Endodermal cell (in vitro differentiated cells): ENCODE data around the gene CELF4. TPM values are rescaled to one million over a fixed set of nuclear protein-coding genes. Genes with fewer than 3 reads are reported as not detected.

ENCODE experiments used
- DNase-seq: peaks from one replicate; pipeline ENCODE4 v3.0.0-alpha.2; 2017
- H3K27ac ChIP-seq: 2 replicates; pipeline ENCODE4 v1.5.1; 2013; ENCODE audit warnings: mild to moderate bottlenecking, low read depth, low read length, moderate library complexity
- H3K27me3 ChIP-seq: 2 replicates; pipeline ENCODE4 v1.6.1; 2013; ENCODE audit warnings: mild to moderate bottlenecking, low read length, moderate library complexity; ENCODE audit not compliant: insufficient read depth, control insufficient read depth, poor library complexity, severe bottlenecking
- H3K36me3 ChIP-seq: 2 replicates; pipeline ENCODE4 v1.7.0; 2013; ENCODE audit warnings: mild to moderate bottlenecking, low read length, moderate library complexity; ENCODE audit not compliant: control insufficient read depth, insufficient read depth
- H3K4me1 ChIP-seq: one replicate; pipeline ENCODE4 v1.7.0; 2013; ENCODE audit warnings: low read length; ENCODE audit not compliant: control insufficient read depth, insufficient read depth
- H3K4me3 ChIP-seq: 2 replicates; pipeline ENCODE4 v1.5.1; 2013; ENCODE audit warnings: mild to moderate bottlenecking, low read length, moderate library complexity
- H3K9ac ChIP-seq: 2 replicates; pipeline ENCODE4 v1.6.1; 2013; ENCODE audit warnings: mild to moderate bottlenecking, low read length, moderate library complexity; ENCODE audit not compliant: poor library complexity, severe bottlenecking; ENCODE audit errors: extremely low read depth
- H3K9me3 ChIP-seq: 2 replicates; pipeline ENCODE4 v1.6.1; 2013; ENCODE audit warnings: mild to moderate bottlenecking, low read length, moderate library complexity; ENCODE audit not compliant: control insufficient read depth
- H3K27ac Mint-ChIP-seq: 2 replicates; pipeline ENCODE4 v1.8.0; 2020; ENCODE audit warnings: mixed read lengths
- H3K27me3 Mint-ChIP-seq: 2 replicates; pipeline ENCODE4 v1.8.0; 2021; ENCODE audit warnings: mild to moderate bottlenecking, mixed read lengths; ENCODE audit not compliant: insufficient read depth
- H3K36me3 Mint-ChIP-seq: 2 replicates; pipeline ENCODE4 v1.8.0; 2020; ENCODE audit warnings: low read depth, mixed read lengths
- H3K4me1 Mint-ChIP-seq: 2 replicates; pipeline ENCODE4 v1.8.0; 2020; ENCODE audit warnings: mixed read lengths
- H3K4me3 Mint-ChIP-seq: 2 replicates; pipeline ENCODE4 v1.8.0; 2020; ENCODE audit warnings: mild to moderate bottlenecking, moderate library complexity, mixed read lengths
- H3K9me3 Mint-ChIP-seq: 2 replicates; pipeline ENCODE4 v1.8.0; 2020; ENCODE audit warnings: mild to moderate bottlenecking, mixed read lengths
- WGBS, 2 experiments: methylation state at CpG; one replicate each; pipeline versions ENCODE4 v1.1.5 to v1.1.7; 2013; ENCODE audit warnings: missing lambda C conversion rate in 2 of 2, mixed read lengths in 1 of 2; ENCODE audit not compliant: insufficient coverage in 1 of 2, insufficient read length in 1 of 2; 5-methylcytosine and 5-hydroxymethylcytosine counted together
- total RNA-seq, 2 donors: library from RNA; stranded (reverse); fragmentation: NEBNext Ultra II Directional in 1 of 2; extraction: Animal tissue kit (Norgen Biotek cat#: 25700) in 1 of 2; gene quantifications; 2 replicates in 1 of 2; 3 replicates in 1 of 2; pipeline ENCODE4 v1.2.1, GENCODE V29; 2021
- TF ChIP-seq, protein P1 (sequence below): fragments of 200-600 bp; sonication (generic); conservative IDR thresholded peaks from 2 replicates; pipeline ENCODE4 v1.5.0; 2021; ENCODE audit warnings: antibody characterized with exemption, mild to moderate bottlenecking

CELF4 gene
- total RNA-seq, 2 donors from 2014 or later = 5.7 to 6.7 TPM

DNA sequence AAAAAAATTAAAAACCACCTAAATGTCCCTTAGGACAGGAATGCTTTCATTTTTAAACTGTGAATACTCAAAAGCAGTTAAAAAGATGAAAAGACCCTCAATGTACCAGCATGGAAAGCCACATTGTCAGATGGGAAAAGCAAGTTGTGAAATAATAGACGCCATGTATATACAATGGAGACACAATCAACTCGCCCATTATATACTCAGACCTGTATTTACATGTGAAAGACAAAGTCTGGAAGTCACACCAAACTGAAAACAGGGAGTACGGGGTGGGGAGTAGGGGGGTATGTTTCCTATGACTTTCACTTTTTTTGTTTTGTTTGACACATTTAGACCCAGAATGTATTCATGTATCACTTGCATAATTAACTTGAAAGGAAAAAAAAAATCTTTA is 75.6 kb downstream of the CELF4 start:
- H3K4me3 ChIP-seq = no peak overlapping the region

GRCh38 chr18:37489011-37489410 is 76.6 kb downstream of the CELF4 start:
- no peaks in the 10 kb centered on the region for H3K4me1 ChIP-seq
- Mint-ChIP-seq H3K4me3 (no peak overlapping the region), H3K27me3 (peaks cover 49% of the 10 kb centered on the region), H3K9me3 (no peaks in the 10 kb centered on the region), H3K36me3 (no peaks in the 10 kb centered on the region), H3K4me1 (peaks cover 23% of the 10 kb centered on the region), H3K27ac (no peak overlapping the region)
- H3K9ac ChIP-seq = no peak overlapping the region
- H3K36me3 ChIP-seq = no peaks in the 10 kb centered on the region
- H3K27ac ChIP-seq = no peak overlapping the region
- no peak for DNase-seq
- H3K4me3 ChIP-seq = no peak overlapping the region
- H3K27me3 ChIP-seq = peaks cover 43% of the 10 kb centered on the region
- no peaks in the 10 kb centered on the region for H3K9me3 ChIP-seq
- 95 to 97% methylated on average over 4 to 9 of the region's 9 CpGs for WGBS, 2 experiments
- TF ChIP-seq, protein P1, sequence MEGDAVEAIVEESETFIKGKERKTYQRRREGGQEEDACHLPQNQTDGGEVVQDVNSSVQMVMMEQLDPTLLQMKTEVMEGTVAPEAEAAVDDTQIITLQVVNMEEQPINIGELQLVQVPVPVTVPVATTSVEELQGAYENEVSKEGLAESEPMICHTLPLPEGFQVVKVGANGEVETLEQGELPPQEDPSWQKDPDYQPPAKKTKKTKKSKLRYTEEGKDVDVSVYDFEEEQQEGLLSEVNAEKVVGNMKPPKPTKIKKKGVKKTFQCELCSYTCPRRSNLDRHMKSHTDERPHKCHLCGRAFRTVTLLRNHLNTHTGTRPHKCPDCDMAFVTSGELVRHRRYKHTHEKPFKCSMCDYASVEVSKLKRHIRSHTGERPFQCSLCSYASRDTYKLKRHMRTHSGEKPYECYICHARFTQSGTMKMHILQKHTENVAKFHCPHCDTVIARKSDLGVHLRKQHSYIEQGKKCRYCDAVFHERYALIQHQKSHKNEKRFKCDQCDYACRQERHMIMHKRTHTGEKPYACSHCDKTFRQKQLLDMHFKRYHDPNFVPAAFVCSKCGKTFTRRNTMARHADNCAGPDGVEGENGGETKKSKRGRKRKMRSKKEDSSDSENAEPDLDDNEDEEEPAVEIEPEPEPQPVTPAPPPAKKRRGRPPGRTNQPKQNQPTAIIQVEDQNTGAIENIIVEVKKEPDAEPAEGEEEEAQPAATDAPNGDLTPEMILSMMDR = no peak

More for the DNA sequence above, 75.6 kb downstream of the CELF4 start:
- Mint-ChIP-seq H3K27me3 (peaks cover 40% of the 10 kb centered on the region), H3K36me3 (no peaks in the 10 kb centered on the region), H3K4me3 (no peak overlapping the region), H3K4me1 (peaks cover 23% of the 10 kb centered on the region), H3K9me3 (no peaks in the 10 kb centered on the region), H3K27ac (no peak overlapping the region)
- H3K9me3 ChIP-seq = no peaks in the 10 kb centered on the region
- TF ChIP-seq, protein P1 = no peak
- no peaks in the 10 kb centered on the region for H3K36me3 ChIP-seq
- no peak overlapping the region for H3K9ac ChIP-seq
- DNase-seq = no peak
- no peaks in the 10 kb centered on the region for H3K4me1 ChIP-seq
- H3K27ac ChIP-seq = no peak overlapping the region
- H3K27me3 ChIP-seq = peaks cover 33% of the 10 kb centered on the region
- 67% methylated on average over 1 of the region's 3 CpGs; no CpG with 5 or more reads in 1 of the 2 experiments for WGBS, 2 experiments

DNA sequence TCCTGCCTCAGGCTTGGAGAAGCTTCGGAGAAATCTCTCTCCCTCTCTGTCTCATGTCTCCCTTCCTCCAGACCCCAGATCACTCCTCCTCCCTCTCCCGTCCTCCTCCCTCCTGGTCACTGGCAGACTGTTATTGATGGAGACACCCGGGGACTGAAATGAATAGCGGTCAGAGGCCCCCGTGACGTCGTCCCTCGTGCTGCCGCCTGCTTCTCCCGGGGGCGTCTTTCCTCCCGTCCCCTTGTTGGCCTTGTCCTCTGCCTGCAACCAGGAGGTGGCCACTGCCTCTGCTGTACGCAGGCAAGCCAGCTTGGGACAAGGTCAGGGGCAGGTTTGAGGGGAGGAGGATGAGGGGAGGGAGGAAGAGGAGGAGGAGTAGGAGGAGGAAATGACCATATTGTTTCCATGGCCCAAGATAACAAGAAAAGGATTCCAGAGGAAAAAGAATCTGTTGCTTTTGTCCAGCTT is 78.2 kb downstream of the CELF4 start:
- Histone ChIP-seq H3K27me3 (peaks cover 47% of the 10 kb centered on the region), H3K4me1 (no peaks in the 10 kb centered on the region), H3K9ac (no peak overlapping the region), H3K27ac (no peak overlapping the region), H3K36me3 (no peaks in the 10 kb centered on the region), H3K4me3 (no peak overlapping the region), H3K9me3 (no peaks in the 10 kb centered on the region)
- WGBS, 2 experiments = 20 to 56% methylated on average over 7 to 13 of the region's 13 CpGs
- TF ChIP-seq, protein P1 = no peak
- Mint-ChIP-seq H3K27ac (no peak overlapping the region), H3K27me3 (peaks cover 52% of the 10 kb centered on the region), H3K4me1 (peaks cover 23% of the 10 kb centered on the region), H3K9me3 (no peaks in the 10 kb centered on the region), H3K4me3 (no peak overlapping the region), H3K36me3 (no peaks in the 10 kb centered on the region)
- DNase-seq = no peak
